SH-SY5Y (cell line): ENCODE data around the gene GMDS.

Source experiments
- GATA2 ChIP-seq: IDR thresholded peaks from 2 replicates; pipeline ENCODE4 v1.6.1; 2011; ENCODE audit warnings: mild to moderate bottlenecking, low read depth, low read length
- GATA3 ChIP-seq: IDR thresholded peaks from 2 replicates; pipeline ENCODE4 v1.6.1; 2011; ENCODE audit warnings: low read depth, mild to moderate bottlenecking, low read length, moderate library complexity

GRCh38 chr6:1576166-1576565, 669.2 kb downstream of the GMDS start:
- TF ChIP-seq GATA3 (no peak), GATA2 (no peak)
